ENCODE data around the gene ACOT11. TPM values are rescaled to one million over a fixed set of nuclear protein-coding genes. Genes with fewer than 3 reads are reported as not detected.

ACOT11 gene
- total and polyA plus RNA-seq, 9 of the 15 experiments (the other 6 are each of a cell fraction or from before 2014, with no cell fraction given) = 0.04 to 1.2 (median 0.64) TPM; not detected in 2

DNA sequence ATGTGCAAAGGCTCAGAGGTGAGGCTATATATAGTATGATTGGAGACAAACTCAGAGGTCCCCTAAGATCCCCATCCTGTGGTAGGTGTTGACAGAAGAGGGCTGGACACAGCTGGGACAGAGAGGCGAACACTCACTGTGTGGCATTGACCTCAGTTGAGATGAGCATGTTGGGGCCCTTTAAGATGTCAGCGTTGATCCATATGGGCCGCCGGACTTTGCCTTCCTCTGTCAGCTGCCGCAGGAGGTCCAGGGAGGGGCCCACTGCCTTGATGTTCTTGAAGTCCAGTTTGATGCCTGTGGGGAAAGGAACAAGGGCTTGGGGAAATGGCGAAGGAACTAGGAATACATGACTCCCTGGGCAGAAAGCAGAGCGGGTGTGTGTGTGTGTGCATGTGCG, 66.5 kb downstream of the ACOT11 start:
- FAIRE-seq = no peak
- H3K27me3 ChIP-seq (ENCODE audit: control insufficient read depth in 2 of 2, insufficient read depth in 2 of 2, low read length in 2 of 2) = peaks cover 44 to 80% of the 10 kb centered on the region in 2 experiments

DNA sequence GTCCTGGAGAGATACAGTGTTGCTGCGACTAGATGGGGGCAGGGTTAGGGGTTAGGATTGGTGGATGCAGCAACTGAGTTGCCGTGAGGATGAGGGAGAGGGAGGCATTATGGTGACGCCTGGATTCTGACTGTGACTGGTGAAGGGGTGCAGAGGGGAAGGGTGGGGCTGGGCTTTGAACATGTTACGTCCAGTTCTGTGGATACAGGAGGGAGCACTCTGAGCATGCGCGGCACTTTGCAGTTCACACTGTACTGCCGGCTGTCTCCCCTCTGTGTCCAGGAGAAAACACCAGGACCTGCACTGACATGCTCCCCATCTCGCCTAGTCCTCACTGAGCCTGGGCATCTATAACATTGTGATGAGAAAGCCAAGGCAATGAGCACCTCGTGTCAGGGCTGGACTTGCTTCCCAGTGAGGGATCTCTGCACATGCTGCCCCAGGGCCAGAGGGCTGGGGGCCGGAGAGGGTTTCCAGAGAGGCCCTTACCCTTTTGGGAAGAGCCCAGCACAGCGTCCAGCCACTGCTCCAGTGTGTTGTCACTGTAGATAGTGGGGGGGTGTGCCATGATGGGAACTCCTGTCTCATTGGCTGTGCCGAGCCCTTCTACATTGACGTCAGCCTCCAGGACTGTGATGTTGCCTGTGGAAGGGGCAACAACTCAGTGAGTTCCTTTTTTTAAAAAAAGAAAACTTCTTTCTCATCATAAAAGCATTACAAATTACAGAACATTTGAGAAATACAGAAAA, 67.7 kb downstream of the ACOT11 start:
- H3K4me2 ChIP-seq (ENCODE audit: insufficient read depth, low read length) = no peak overlapping the region; the same call in 1 of the 2 replicates
- H3K4me1 ChIP-seq (replicated peaks in 1 of 2; ENCODE audit: control insufficient read depth in 2 of 2, insufficient read depth in 2 of 2, low read length in 2 of 2) = no peaks in the 10 kb centered on the region; a peak in 2 of 5 replicates
- POLR2A ChIA-PET = no interaction called here
- no peaks in the 10 kb centered on the region for H3K9me3 ChIP-seq (replicated peaks; ENCODE audit: control insufficient read depth, insufficient read depth, low read depth, low read length)
- BruUV-seq (replicated peaks) = no TSS peak
- FAIRE-seq (no peak), DNase-seq (ENCODE audit: extremely low read depth in 1 of 4, low spot score in 3 of 4) (peak; percentile 42 to 54 (median 51)), ATAC-seq (peak; percentile 79)
- H3K79me2 ChIP-seq (ENCODE audit: control insufficient read depth, insufficient read depth, low read length) = no peaks in the 10 kb centered on the region
- no peak overlapping the region for H3K27ac ChIP-seq (ENCODE audit: extremely low read depth, low read depth, low read length)
- H3K9ac ChIP-seq (ENCODE audit: insufficient read depth in 1 of 2, low read depth in 2 of 2, low read length in 2 of 2) = no peak overlapping the region
- 7% methylated on average over 13 of the region's 13 CpGs for WGBS (ENCODE audit: insufficient coverage, low coverage, missing lambda C conversion rate)
- H2AFZ ChIP-seq (ENCODE audit: low read depth, low read length) = no peak overlapping the region
- CTCF ChIA-PET (ENCODE audit: low intra/inter-chr PET ratio) = no interaction called here
- H3K36me3 ChIP-seq (ENCODE audit: control insufficient read depth, insufficient read depth, low read length) = no peaks in the 10 kb centered on the region
- intact Hi-C loops (cut with micrococcal nuclease) = no loop called here
- no peaks in the 10 kb centered on the region for H4K20me1 ChIP-seq (replicated peaks; ENCODE audit: control insufficient read depth, insufficient read depth, low read length)
- peaks cover 38 to 77% of the 10 kb centered on the region in 2 experiments for H3K27me3 ChIP-seq (ENCODE audit: control insufficient read depth in 2 of 2, insufficient read depth in 2 of 2, low read length in 2 of 2)
- in situ Hi-C loops (cut with MboI) = no loop called here
- no peaks in the 10 kb centered on the region for H3K9me1 ChIP-seq (ENCODE audit: control insufficient read depth, insufficient read depth, low read length)
- no peak overlapping the region for H3K4me3 ChIP-seq
- no peak for TF ChIP-seq ZNF589 (CRISPR knock-in tag; IDR thresholded peaks at IDR 0.05; ENCODE audit: low read depth)
- peak; percentile 68; the same call in 1 of the 2 replicates for TF ChIP-seq ZNF740 (CRISPR knock-in tag; IDR thresholded peaks at IDR 0.05)
- no peak for TF ChIP-seq ZNF740 (tag; IDR thresholded peaks at IDR 0.05)
- peak; percentile 37; the same call in 1 of the 2 replicates for TF ChIP-seq CREM (IDR thresholded peaks at IDR 0.05; ENCODE audit: low read depth)

More for the DNA sequence above, 66.5 kb downstream of the ACOT11 start:
- WGBS (ENCODE audit: insufficient coverage, low coverage, missing lambda C conversion rate) = 3% methylated on average over 8 of the region's 8 CpGs
- H3K79me2 ChIP-seq (ENCODE audit: control insufficient read depth, insufficient read depth, low read length) = no peaks in the 10 kb centered on the region
- H3K4me1 ChIP-seq (replicated peaks in 1 of 2; ENCODE audit: control insufficient read depth in 2 of 2, insufficient read depth in 2 of 2, low read length in 2 of 2) = peaks cover 0 to 1% of the 10 kb centered on the region in 2 experiments; a peak in 2 of 5 replicates
- no peak overlapping the region for H3K9ac ChIP-seq (ENCODE audit: insufficient read depth in 1 of 2, low read depth in 2 of 2, low read length in 2 of 2)
- no peaks in the 10 kb centered on the region for H3K9me1 ChIP-seq (ENCODE audit: control insufficient read depth, insufficient read depth, low read length)
- CTCF ChIA-PET (ENCODE audit: low intra/inter-chr PET ratio) = no interaction called here
- no peak for TF ChIP-seq LCOR (CRISPR knock-in tag; IDR thresholded peaks at IDR 0.05)
- no peak for TF ChIP-seq MAFF (IDR thresholded peaks at IDR 0.05; ENCODE audit: low read length)
- no peak for TF ChIP-seq YBX1 (IDR thresholded peaks at IDR 0.05)
- TF ChIP-seq KAT7 (CRISPR knock-in tag; IDR thresholded peaks at IDR 0.05; ENCODE audit: borderline replicate concordance) = no peak
- POLR2A ChIA-PET = no interaction called here
- H3K9me3 ChIP-seq (replicated peaks; ENCODE audit: control insufficient read depth, insufficient read depth, low read depth, low read length) = no peaks in the 10 kb centered on the region
- H3K4me3 ChIP-seq = no peak overlapping the region
- H3K4me2 ChIP-seq (ENCODE audit: insufficient read depth, low read length) = no peak overlapping the region
- H4K20me1 ChIP-seq (replicated peaks; ENCODE audit: control insufficient read depth, insufficient read depth, low read length) = no peaks in the 10 kb centered on the region
- DNase-seq (ENCODE audit: extremely low read depth in 1 of 4, low spot score in 3 of 4) = no peak
- H3K36me3 ChIP-seq (ENCODE audit: control insufficient read depth, insufficient read depth, low read length) = no peaks in the 10 kb centered on the region
- no peak overlapping the region for H3K27ac ChIP-seq (ENCODE audit: extremely low read depth, low read depth, low read length)
- BruUV-seq (replicated peaks) = no TSS peak
- ATAC-seq = no peak
- intact Hi-C loops (cut with micrococcal nuclease) (no loop called here), in situ Hi-C loops (cut with MboI) (no loop called here)
- H2AFZ ChIP-seq (ENCODE audit: low read depth, low read length) = no peak overlapping the region
